Activated T-cell treated with anti-CD3 and anti-CD28 coated beads for 4 hours (primary cell): ENCODE results near the gene WNT6.

Experiments used
- DNase-seq: peaks from one replicate; pipeline ENCODE4 v3.0.0-alpha.2; 2020

The WNT6 gene

DNA sequence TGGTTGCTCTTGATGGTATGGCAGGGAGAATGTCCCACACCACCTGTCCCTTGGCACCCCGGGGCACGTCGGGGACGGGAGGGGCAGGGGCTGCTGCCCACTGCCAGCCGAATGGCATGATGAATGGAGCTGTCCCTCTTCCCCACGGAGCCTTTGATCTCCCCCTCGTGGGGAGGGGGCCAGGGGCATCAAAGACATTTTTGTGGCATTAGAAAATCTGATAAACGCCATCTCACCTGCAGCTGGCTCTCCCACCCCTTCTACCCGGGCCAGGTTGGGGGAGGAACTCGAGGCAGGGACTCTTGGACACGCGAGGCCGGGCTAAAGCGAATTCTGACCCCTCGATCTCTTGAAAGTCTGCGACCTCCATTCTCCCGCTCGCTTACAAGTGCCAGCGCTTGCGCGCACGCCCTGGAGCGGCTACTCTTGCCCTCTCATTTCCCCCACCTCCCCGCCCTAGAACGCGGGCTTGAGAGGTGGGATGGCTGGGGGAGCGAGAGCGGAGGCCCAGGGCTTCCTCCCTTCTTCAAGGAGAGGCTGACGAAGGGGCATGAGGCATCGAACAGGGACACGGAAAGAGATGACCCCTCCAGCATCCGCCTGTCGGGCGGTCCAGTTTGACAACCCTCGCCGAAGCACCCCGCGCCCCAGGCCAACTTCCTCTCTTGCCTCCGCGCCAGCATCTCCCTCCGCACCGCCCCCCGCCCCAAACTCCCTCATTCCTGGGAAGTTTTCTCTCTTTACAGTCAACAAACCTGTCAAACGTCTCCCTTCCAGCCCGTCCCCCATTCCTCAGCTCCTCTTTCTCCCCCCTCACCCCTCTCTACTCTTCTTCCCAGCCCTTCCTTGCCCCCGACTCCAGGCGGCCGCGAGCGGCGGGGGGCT, 692 bp upstream of the WNT6 start:
- DNase-seq: no peak

DNA sequence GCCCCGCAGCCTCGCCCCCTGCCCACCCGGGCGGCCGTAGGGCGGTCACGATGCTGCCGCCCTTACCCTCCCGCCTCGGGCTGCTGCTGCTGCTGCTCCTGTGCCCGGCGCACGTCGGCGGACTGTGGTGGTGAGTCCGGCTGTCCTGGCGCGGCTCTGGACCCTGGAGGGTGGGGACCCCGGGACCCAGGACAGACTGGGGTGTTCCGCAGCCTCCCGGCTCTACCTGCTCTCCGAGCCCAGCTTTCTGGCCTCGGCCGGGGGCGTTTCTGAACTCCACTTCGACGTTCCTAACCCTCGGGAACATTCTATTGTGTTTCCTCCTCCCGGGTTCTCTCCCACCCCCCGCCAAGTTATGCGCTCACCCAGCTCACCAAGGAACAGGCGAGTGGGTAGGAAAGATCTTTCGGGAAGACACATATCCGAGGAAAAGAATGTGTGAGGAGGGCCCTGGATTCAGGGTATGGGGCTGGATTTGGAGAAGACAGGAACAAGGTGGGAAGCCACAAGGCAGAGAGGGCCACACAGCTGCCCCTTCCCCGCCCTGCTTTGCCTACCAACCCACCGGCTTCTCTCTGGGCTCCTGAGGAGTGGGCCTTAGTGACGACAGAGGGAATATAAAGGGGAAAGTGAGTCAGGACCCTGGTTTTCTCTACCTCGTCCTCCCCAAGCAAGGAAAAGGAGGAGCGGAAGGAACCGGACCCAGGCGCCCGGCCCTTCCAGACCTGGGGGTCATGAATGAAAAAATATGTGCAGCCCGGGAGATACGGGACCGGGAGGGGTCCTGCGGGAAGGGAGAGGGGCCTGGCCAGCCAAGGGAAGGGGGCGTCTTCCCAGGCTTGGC, 605 bp downstream of the WNT6 start:
- no peak for DNase-seq

DNA sequence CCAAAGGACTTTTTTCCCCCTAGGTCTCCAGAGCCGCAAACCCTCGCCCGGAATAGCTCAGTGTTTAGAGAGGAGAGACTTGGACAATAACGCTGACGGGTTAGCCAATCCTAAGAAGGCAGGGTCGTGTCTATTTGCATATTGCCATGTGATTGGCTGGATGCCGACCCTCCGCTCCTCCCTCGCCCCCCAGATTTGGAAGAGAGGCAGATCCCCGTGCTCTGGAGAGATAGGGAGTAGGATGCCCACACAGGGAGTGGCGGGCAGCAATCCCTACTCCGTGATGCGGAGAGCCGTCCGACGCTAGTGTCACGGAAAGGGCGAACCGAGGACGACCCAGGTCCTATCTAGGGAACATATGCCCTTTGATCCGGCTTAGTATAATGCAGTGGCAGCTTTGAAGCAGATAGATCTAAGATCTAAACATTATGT, 1.4 kb downstream of the WNT6 start:
- DNase-seq: no peak

DNA sequence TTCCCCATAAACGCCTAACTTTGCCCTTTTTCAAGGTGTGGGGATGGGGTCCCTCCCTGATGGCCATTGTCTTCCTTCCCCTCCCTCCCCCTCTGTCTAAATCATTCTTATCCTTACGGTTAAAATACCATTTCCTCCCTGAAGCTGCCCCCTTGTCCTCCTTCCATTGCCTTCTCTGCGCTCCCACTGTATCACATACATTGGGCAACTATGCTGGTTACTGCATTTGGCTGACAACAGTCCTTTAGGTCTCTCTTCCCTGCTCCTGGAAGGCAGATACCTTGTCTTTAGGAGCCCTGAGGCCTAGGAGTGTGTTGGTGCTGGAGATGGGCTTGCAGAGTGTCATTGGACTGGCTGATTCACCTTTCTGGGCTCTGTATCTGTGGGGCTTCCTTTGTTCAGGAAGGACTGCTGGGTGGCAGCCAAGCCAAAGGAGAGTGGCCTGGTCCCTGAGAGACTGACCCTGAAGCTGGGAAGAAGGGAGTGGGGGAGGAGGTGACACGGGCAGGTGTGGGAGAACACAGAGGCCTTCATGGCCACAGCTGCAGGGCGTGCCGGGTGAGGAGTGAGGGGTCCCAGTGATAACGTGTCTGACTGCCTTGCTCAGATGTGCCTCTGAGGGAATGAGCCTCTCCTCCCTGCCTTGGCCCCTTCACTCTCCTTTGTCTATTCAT, 2.2 kb downstream of the WNT6 start:
- no peak for DNase-seq

DNA sequence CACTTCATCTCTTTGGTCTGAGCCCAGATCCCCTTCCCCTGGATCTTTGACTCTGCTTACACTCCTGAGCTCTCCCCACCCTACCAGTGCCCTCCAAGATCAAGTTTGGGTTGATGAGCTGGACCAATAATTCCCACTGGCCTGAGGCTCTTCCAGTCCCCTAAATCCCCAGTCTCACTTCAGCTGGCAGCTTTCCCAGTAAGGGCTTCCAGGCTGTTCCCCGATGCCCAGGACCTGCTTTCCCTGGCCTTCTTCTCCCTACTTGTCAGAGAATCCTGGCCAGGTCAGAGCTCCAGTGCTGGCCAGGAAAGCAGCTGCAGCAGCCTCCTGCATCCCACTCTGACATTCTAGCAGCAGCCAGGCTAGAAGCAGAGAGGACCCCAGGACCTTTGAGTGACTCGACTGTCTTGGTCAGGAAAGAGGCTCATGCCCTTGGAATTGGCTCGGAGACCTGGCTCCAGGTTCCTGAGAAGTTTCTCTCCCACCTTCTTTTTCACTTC, 3.5 kb downstream of the WNT6 start:
- DNase-seq: no peak

DNA sequence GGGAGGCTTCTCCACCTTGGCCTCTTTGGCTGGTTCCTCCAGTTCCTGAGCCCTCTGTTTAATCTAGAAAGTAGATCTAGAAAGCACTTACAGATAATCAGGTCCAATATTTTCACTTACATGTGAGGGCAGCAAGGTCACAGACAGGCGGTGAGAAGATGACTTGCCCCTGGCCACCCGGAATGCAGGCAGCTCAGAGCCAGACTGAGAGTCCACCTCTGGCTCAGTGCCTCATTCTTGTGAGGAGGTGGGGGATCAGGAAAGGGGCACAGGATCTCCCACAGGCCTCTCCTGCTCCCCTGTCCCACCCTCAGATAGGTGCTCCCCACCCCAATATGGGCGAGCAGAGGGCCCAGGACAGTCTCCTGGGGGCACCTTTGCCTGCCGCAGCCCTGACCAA, 5.8 kb downstream of the WNT6 start:
- DNase-seq: no peak

DNA sequence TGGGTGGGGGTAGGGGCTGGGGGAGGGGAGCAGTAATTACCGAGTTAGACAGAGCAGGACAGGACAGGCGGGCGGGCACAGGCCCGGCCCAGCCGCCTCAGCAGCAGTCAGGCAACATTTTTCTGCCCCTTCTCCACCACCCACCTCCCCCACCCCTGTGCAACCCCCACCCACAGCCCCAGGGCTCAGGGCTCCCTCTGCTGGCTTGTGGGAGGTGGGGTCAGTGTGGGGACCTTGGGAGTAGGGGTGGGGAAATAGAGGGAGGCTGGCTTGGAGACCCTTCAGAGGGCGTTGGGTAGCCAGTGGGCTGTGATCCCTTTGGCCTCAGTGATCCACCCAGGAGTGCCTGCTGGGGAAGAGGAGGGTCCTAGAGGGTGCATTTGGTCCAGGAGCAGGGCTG, 6.4 kb downstream of the WNT6 start:
- DNase-seq: no peak

DNA sequence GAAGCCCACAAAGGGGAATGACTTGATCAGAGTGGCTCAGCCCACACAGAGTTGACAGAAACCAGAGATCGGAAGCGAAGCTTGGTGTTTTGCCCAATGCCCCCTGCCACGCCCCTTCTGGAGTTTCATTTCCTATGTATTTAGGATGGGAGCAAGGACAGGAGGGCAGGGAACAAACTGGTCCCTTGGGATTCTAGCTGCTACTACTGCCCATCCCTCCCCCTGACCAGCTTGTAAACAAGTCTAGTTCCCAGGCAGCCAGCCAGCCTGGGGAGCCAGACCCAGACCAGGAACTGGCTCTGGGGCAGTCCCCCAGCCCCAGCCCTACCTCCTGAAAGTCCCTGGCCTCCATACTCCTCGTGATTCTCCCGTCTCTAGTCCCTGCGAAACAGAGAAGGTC, 8.3 kb downstream of the WNT6 start:
- DNase-seq: no peak

DNA sequence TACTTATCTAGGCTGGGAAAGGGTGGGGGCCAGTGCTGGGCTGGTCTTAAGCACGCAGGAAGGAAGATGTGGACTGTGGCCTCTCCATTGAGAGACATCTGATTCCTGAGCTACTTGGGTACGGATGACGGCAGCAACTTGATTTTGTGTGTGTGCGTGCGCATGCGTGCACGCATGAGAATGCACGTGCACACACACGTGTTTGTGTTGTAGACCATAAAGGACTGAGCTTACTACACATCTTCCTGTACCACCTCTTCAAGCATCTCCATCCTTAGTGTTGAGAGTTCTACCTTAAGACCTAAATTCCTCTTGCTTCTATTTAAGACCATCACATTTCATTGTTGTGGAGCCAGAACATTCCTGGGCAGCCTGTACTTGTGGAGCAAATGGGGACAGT, 9.5 kb downstream of the WNT6 start:
- no peak for DNase-seq

DNA sequence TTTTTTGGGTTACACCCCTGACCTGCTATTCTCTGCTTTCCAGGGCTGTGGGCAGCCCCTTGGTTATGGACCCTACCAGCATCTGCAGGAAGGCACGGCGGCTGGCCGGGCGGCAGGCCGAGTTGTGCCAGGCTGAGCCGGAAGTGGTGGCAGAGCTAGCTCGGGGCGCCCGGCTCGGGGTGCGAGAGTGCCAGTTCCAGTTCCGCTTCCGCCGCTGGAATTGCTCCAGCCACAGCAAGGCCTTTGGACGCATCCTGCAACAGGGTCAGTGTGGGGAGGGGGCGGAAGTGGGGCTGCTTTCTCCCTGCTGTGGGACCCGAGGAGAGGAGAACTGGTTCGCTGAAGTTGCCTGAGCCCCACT, 11.4 kb downstream of the WNT6 start:
- no peak for DNase-seq

DNA sequence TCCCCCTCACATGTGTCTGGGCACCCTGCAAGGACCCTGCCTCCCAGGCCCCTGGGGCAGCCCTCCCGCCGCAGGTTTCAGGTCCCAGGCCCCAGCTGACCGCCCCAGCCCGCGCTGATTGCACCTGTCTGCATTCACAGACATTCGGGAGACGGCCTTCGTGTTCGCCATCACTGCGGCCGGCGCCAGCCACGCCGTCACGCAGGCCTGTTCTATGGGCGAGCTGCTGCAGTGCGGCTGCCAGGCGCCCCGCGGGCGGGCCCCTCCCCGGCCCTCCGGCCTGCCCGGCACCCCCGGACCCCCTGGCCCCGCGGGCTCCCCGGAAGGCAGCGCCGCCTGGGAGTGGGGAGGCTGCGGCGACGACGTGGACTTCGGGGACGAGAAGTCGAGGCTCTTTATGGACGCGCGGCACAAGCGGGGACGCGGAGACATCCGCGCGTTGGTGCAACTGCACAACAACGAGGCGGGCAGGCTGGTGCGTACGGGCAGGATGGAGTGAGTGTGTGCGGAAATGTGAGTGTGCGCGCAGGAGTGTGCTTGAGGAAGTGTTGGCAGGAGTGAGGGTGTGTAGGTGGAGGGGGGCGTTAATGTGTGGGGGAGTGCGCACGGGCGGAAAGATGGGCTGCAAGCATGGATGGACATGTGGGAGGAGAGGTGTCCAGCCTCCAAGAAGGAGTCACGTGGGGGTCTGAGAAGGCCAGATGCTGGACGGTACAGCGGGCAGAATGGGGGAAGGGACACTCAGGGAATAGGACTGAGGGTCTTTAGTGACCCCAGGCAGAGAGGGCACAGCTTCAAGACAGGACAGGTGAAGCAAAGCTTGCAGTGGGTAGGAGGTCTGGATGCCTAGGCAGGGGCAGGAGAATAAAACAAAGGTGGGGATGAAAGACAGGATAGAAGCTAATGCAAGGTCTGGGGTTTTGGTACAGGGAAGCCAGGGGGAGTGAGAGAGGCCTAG, 12.0 kb downstream of the WNT6 start:
- no peak for DNase-seq

DNA sequence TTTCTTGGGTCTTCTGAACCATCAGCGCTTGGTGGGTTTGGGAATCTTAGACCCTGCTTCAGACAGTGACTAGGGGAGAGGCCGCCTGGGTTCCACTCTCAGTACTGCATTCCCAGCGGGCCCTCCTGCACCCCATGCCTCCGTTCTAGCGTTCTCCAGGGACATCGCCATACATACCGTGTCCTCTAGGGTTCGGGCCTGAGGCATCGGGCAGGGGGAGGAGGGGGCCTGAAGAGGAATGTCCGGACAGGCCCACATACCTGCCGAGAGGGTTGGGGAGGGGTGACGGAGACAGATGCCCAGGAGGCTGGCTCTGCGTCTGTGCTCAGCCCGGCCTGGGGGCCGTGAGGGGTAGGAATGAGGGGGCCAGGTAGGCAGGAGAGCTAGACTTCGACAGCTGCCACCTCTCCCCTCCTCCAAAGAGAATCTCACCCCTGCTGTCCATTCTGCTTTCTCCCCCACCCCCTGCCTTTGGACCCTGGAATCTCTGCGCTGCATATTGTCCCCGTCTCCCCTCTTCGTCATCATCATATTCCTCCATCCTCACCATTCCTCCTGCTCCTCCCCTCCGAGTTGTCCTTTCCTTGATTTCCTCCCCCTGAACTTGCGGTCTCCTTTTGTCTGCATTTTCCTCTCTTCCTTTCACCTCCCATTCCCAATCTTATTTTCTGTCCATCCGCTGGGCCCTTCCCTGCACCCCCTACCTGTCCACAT, 13.2 kb downstream of the WNT6 start:
- no peak for DNase-seq

DNA sequence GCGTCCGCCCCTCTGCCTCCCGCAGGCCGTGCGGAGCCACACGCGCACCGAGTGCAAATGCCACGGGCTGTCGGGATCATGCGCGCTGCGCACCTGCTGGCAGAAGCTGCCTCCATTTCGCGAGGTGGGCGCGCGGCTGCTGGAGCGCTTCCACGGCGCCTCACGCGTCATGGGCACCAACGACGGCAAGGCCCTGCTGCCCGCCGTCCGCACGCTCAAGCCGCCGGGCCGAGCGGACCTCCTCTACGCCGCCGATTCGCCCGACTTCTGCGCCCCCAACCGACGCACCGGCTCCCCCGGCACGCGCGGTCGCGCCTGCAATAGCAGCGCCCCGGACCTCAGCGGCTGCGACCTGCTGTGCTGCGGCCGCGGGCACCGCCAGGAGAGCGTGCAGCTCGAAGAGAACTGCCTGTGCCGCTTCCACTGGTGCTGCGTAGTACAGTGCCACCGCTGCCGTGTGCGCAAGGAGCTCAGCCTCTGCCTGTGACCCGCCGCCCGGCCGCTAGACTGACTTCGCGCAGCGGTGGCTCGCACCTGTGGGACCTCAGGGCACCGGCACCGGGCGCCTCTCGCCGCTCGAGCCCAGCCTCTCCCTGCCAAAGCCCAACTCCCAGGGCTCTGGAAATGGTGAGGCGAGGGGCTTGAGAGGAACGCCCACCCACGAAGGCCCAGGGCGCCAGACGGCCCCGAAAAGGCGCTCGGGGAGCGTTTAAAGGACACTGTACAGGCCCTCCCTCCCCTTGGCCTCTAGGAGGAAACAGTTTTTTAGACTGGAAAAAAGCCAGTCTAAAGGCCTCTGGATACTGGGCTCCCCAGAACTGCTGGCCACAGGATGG, 14.0 kb downstream of the WNT6 start:
- no peak for DNase-seq

DNA sequence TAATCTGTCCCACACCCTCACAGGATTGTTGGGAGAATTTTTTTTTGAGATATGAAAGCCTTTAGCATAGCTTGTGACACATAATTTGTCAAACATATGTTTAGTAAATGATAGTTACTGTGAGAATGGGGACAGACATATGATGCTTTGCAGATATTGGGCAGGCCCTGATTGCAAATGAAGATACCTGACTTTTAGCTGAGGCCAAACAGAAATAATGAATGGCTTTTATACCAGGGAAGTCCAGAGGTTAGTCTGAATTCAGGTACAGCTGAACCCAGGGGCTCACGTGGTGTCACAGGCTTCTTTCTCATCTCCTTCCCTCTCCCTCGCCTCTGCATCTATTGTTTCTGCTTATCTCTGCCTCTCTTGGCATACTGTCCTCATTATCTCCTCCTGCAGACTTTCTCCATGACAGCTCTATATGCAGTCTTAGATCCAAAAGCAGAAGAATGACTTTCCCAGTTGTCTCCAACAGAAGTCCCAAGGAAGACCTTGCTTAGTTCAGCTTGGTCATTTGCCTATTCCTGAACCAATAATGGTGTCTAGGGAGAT, 16.2 kb downstream of the WNT6 start:
- DNase-seq: no peak

DNA sequence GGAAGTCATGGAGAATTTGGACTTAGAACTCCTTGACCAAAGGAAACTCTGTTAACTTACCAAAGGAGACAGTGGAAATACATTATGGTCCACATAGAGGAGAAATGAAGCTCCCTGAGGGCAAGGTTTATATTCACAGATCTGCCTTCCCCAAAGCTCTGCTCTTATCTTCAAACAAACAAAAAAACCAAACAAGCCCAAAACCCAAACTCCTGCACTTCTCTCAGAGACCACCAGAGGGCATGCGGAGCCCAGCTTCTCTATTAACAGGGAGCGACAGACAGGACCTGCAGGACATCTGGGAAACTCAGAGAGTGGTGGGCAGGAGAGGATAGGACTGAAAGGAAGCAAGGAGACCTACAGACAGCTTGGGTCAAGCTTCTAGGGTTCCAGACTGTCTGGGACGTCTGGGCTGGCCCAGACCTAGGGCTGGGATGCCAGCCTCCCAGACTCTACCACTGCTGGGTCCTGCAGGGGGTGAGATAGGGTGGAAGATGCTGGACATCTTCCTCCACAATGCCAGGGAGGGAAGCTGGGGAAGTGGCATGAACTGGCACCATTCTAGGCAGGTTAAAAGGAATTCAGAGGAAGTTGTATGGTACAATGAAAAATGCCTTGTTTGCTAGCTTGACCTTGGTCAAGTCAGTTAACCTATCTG, 17.1 kb downstream of the WNT6 start:
- peak; percentile 70 for DNase-seq

DNA sequence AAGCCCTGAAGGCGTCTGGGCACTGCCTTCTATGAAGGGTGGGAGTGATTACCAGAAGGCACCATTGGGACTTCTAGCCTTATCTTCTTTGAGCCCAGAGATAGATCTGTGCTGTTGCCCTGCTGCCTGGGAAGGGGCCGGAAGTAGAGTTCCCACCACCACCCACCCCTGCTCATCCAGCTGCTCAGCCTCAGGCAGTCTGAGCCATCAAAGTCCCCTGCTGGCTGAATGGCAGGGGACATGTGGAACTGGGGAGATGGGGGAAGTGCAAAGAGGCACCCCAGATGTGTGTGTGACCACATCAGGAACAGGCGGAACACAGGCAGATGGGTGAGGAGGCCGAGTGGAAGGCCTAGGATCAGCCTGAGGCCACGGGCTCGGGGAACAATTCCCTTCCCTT, 17.7 kb downstream of the WNT6 start:
- DNase-seq: no peak

DNA sequence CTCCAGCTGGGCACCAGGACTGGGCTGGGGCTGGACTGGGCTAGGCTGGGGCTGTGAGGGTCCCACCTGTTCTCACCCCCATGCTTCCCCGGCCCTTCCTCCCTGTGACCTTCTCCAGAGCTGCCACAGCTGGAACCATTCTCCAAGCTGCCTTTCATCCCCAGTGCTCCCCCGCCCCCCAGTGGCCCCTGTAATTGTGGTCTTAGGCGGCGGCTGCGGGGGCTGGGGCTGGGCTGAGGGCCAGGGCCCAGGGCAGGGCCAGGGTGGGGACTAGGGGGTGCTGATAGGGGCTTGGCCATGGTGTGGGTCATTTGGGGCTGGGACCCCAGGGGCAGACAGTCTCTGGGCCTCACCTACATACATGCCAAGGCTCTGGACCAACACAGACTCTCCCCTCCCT, 18.3 kb downstream of the WNT6 start:
- DNase-seq: no peak

DNA sequence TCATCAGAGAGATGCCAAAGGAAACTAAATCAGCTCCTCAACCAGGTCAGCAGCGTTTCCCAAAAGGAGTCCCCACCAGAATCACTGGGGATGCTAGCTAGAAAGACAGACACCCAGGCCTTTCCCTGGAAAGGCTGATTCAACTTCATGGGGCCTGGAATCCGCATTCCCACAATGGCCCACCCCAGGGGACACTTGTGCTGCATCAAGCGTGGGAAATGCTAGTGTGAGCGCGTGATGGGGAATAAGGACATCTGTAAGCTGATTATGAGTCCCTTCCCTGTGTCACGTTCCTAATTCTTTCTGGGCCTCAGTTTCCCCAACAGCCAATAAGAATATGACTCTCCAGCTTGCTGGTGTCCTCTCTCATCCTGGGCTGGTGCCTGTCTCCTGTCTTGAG, 18.9 kb downstream of the WNT6 start:
- no peak for DNase-seq

DNA sequence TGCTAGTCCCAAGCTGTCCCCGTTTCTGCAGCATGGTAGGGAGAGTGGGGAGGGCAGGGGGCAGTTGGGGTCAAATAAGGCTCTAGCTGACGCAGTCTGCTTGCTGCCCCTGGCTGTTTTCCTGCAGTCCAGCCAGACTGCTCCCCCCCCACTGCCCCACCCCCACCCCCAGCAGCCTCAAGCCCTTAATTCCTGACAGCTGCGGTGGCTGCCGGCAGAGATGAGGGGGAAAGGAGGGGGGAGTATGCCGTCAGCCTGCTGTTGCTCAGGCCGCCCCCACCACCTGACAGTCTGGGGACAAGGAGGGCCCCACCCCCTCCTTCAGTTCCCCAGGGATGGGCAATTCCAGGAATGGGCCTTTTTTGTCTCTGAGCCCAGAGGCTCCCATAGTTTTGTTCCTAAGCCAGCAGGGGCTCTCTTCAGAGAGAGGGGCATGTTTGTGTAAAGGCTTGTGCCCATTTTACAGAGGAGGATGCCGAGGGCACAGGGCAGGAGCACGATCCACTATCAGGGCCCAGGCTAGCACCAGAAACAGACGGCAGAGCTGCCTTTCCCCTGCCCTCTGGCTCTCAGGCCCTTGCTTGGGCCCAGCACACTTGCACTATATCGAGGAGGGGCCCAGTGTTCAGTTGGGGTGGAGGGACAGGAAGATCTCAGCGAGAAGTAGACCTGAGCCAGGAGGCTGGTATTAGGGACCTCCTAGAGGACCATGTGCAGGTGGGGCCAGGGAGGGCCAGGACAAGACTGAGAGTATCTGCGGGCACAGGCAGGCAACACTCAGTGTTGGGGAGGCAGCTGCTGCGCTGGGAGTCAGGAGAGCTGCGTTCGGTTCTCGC, 19.5 kb downstream of the WNT6 start:
- no peak for DNase-seq
